Stomach (tissue), 9 donors: ENCODE measurements around the gene CD200R1L. TPM values are rescaled to one million over a fixed set of nuclear protein-coding genes. Genes with fewer than 3 reads are reported as not detected.

Experiments
- DNase-seq, 2 donors: peaks; one replicate each; pipeline versions ENCODE4 v3.0.0 to v3.0.0-alpha.2; 2013 to 2019
- H3K27ac ChIP-seq, 5 donors: fragments of 200-600 bp in 4 of 5; sonication (generic) in 4 of 5; one replicate each; pipeline ENCODE4 v1.5.1; 2013 to 2019; ENCODE audit warnings: mild to moderate bottlenecking in 1 of 5, moderate library complexity in 1 of 5
- H3K27me3 ChIP-seq, 3 donors: fragments of 200-600 bp; sonication (generic); one replicate each; pipeline ENCODE4 v1.5.1; 2017 to 2019; ENCODE audit warnings: mixed run types in 1 of 3
- H3K36me3 ChIP-seq, 4 donors: fragments of 200-600 bp; sonication (generic); 1 replicate in 3 of 4; 2 replicates in 1 of 4; pipeline ENCODE4 v1.5.1; 2016 to 2019
- H3K4me1 ChIP-seq, 4 donors: fragments of 200-600 bp; sonication (generic); one replicate each; pipeline ENCODE4 v1.5.1; 2016 to 2019
- H3K4me3 ChIP-seq, 4 donors: fragments of 200-600 bp; sonication (generic) in 3 of 4; one replicate each; pipeline ENCODE4 v1.5.1; 2016 to 2019; ENCODE audit warnings: mild to moderate bottlenecking in 1 of 4
- H3K9me3 ChIP-seq, 4 donors: fragments of 200-600 bp; sonication (generic); one replicate each; pipeline ENCODE4 v1.5.1; 2016 to 2019
- EP300 ChIP-seq: sonication (generic); formaldehyde crosslinking; IDR thresholded peaks from one replicate; pipeline ENCODE4 v1.6.1; 2017; ENCODE audit warnings: antibody characterized with exemption
- POLR2A ChIP-seq, 4 donors: fragments of 450-650 bp; IDR thresholded peaks; one replicate each; pipeline ENCODE4 v1.6.1; 2016; ENCODE audit warnings: antibody characterized with exemption in 4 of 4, control low read depth in 2 of 4, mild to moderate bottlenecking in 1 of 4, moderate library complexity in 1 of 4
- POLR2AphosphoS5 ChIP-seq, 3 donors: sonication (generic); formaldehyde crosslinking; IDR thresholded peaks; one replicate each; pipeline ENCODE4 v1.6.1; 2016; ENCODE audit warnings: antibody characterized with exemption in 3 of 3
- WGBS, 5 donors: extraction: QIAGEN DNeasy Blood & Tissue Kit in 3 of 5; methylation state at CpG; one replicate each; pipeline versions ENCODE4 v1.1.5 to v1.1.7; 2013 to 2018; 5-methylcytosine and 5-hydroxymethylcytosine counted together
- intact Hi-C: fragments of 100-400 bp; cut with DNase I; formaldehyde crosslinking; loops from one replicate; pipeline ENCODE4 v1.15.1; 2023; ENCODE audit warnings: low total_unique reads
- polyA plus RNA-seq, 3 donors: library from polyadenylated mRNA; stranded (reverse); fragments of 200-250 nt; gene quantifications; one replicate each; pipeline ENCODE4 v1.2.3, GENCODE V29; 2013
- total RNA-seq, 5 donors: library from RNA; depleted of rRNA; stranded (reverse); fragments of >200 nt; gene quantifications; one replicate each; pipeline versions ENCODE4 v1.1.0 to v1.2.3, GENCODE V29; 2014 to 2016
- TF ChIP-seq, protein P1 (sequence below), 7 experiments: fragments of 450-650 bp in 4 of 7; fragments of 200-600 bp in 3 of 7; sonication (generic) in 3 of 7; IDR thresholded peaks; one replicate each; pipeline ENCODE4 v1.5.1; 2016 to 2019; ENCODE audit warnings: antibody characterized with exemption in 7 of 7, control low read depth in 2 of 7, mild to moderate bottlenecking in 1 of 7
- donor health status: healthy with polysubstance abuse.
- donor health status: Bipolar disorder and iron deficiency.
- donor health status: healthy.

The CD200R1L gene
- total and polyA plus RNA-seq, 8 donors, result not detected

DNA sequence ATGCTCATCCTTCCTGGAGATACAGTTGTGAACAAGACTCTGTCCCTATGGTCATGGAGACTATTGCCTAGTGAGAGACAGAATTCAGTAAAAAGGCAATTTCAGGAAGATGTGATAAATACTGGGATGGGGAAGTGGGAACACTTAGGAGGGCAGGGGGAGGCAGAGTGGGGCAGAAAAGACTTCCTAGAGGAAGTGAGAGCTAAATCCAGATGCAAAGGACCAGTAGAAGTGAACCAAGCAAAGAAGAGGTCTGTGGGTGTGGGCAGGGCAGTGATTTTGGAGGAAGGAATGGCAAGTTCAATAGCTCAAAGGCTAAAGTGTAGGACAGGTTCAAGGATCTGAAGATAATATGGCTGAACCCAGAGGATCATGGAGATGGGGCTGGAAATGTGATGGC lies 68.9 kb downstream of the CD200R1L start:
- H3K36me3 ChIP-seq, result no peaks in the 10 kb centered on the region
- H3K27me3 ChIP-seq, result no peaks in the 10 kb centered on the region
- TF ChIP-seq POLR2A (IDR thresholded peaks at IDR 0.05), result no peak
- no peak for TF ChIP-seq POLR2AphosphoS5 (IDR thresholded peaks at IDR 0.05)
- no peak for TF ChIP-seq EP300
- TF ChIP-seq, protein P1, sequence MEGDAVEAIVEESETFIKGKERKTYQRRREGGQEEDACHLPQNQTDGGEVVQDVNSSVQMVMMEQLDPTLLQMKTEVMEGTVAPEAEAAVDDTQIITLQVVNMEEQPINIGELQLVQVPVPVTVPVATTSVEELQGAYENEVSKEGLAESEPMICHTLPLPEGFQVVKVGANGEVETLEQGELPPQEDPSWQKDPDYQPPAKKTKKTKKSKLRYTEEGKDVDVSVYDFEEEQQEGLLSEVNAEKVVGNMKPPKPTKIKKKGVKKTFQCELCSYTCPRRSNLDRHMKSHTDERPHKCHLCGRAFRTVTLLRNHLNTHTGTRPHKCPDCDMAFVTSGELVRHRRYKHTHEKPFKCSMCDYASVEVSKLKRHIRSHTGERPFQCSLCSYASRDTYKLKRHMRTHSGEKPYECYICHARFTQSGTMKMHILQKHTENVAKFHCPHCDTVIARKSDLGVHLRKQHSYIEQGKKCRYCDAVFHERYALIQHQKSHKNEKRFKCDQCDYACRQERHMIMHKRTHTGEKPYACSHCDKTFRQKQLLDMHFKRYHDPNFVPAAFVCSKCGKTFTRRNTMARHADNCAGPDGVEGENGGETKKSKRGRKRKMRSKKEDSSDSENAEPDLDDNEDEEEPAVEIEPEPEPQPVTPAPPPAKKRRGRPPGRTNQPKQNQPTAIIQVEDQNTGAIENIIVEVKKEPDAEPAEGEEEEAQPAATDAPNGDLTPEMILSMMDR (IDR thresholded peaks at IDR 0.05), result no peak
- intact Hi-C loops, result no loop called here
- DNase-seq, result no peak
- no peak overlapping the region for H3K4me3 ChIP-seq
- H3K9me3 ChIP-seq, result no peaks in the 10 kb centered on the region
- peaks cover 0 to 54% (median 2%) of the 10 kb centered on the region in 4 donors for H3K4me1 ChIP-seq
- H3K27ac ChIP-seq, result peak overlapping the region in 2 of 5 donors; percentile 7 to 16

DNA sequence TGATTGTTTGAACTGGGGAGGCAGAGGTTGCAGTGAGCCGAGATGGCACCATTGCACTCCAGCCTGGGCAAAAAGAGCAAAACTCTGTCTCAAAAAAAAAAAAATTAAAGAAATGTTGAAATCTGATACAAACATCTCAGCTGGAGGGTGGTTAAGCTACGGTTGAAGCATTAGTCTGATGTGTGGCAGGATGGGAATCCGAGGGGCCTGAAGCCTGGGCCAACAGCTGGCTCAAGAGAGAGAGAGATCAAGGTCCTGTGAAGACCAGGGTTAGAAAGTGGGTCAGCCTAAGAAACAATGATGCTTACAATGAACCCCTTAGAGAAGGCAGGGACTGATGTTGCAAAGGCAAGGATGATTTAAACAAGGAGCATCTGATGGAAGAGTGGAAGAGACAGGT lies 69.8 kb downstream of the CD200R1L start:
- Histone ChIP-seq H3K4me1 (peaks cover 0 to 54% (median 2%) of the 10 kb centered on the region in 4 donors), H3K27ac (peak overlapping the region in 1 of 5 donors; percentile 63), H3K9me3 (no peaks in the 10 kb centered on the region), H3K36me3 (no peaks in the 10 kb centered on the region), H3K4me3 (no peak overlapping the region), H3K27me3 (no peaks in the 10 kb centered on the region)
- intact Hi-C loops, result no loop called here
- TF ChIP-seq POLR2AphosphoS5 (IDR thresholded peaks at IDR 0.05) (no peak), POLR2A (IDR thresholded peaks at IDR 0.05) (no peak), EP300 (no peak)
- TF ChIP-seq, protein P1 (IDR thresholded peaks at IDR 0.05), result no peak
- no peak for DNase-seq
- 81 to 89% (median 84%) methylated on average over 3 of the region's 3 CpGs for WGBS, 5 donors

DNA sequence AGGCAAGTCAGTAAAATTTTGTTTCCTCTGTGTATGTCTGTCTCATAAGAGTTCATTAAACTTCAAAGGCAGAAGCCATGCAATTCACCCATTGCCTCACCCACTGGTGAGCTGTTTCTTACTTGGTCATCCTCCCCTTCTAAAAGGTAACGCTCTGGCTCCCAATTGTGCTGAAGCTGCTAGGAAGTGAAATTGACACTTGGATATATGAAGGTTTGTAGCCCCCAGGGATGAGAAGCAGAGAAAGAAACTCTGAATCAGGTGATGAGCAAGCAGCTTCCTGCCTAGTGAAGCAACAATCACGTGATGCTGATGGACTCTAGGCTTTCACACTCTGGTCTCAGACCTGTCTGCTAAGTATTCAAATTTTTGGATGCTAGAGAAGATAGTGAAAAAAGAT lies 70.7 kb downstream of the CD200R1L start:
- Histone ChIP-seq H3K4me1 (peaks cover 0 to 47% (median 2%) of the 10 kb centered on the region in 4 donors), H3K36me3 (no peaks in the 10 kb centered on the region), H3K4me3 (no peak overlapping the region), H3K27me3 (no peaks in the 10 kb centered on the region), H3K9me3 (no peaks in the 10 kb centered on the region), H3K27ac (peak overlapping the region in 2 of 5 donors; percentile 38 to 63)
- intact Hi-C loops, result no loop called here
- no peak for DNase-seq
- TF ChIP-seq POLR2A (IDR thresholded peaks at IDR 0.05), result no peak
- TF ChIP-seq, protein P1 (IDR thresholded peaks at IDR 0.05), result no peak
- TF ChIP-seq POLR2AphosphoS5 (IDR thresholded peaks at IDR 0.05), result no peak
- no peak for TF ChIP-seq EP300
- WGBS, 5 donors, result 63 to 82% (median 77%) methylated on average over 2 of the region's 2 CpGs

DNA sequence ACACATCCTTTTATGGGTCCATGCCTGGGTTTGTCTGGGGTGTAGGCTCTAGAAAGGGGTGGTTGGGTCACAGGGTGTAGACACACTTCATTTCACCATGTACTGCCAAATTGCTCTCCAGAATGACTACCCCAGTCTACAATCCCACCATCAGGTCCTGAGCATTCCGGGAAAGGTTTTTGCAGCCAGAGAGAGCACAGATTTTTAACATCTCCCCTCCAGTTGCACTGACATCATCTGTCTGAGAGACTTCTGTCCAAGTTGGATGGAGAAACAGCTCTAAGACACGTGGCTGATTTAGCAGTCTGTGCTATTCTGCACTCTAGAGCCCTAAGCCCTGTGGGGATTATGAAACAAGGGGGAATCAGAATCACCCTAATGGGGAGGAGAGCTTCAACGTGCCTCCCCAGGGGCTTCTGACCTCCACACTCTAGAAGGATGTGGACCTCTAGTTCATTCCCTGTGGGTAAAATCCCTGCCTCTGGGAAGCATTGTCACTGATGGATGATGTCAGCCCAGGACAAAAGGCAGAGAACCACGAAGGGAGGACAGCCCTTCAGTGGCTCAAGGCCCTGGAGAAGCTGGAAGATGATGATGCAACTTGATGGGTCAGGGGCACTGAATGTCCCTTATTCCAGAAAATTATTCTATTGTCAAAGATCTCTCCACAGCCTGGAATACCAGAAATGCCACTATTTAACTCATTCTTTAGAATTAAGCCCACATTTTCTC lies 71.5 kb downstream of the CD200R1L start:
- Histone ChIP-seq H3K9me3 (no peaks in the 10 kb centered on the region), H3K4me1 (peaks cover 0 to 39% (median 2%) of the 10 kb centered on the region in 4 donors), H3K27me3 (no peaks in the 10 kb centered on the region), H3K4me3 (no peak overlapping the region), H3K27ac (peak overlapping the region in 3 of 5 donors; percentile 38 to 63 (median 51)), H3K36me3 (no peaks in the 10 kb centered on the region)
- 50 to 71% (median 67%) methylated on average over 4 of the region's 4 CpGs for WGBS, 5 donors
- intact Hi-C loops, result no loop called here
- TF ChIP-seq POLR2A (IDR thresholded peaks at IDR 0.05) (no peak), EP300 (peak; percentile 32)
- peak in 1 of 2 donors; percentile 32 for DNase-seq
